ENCODE measurements around the gene CLIC5.

CLIC5 gene

GRCh38 chr6:45991189-45991588 lies 24.5 kb downstream of the CLIC5 start:
- ATAC-seq, result no peak
- Mint-ChIP-seq H3K27ac (no peak overlapping the region), H3K4me1 (peaks cover 8% of the 10 kb centered on the region), H3K9me3 (no peaks in the 10 kb centered on the region), H3K36me3 (ENCODE audit: low read depth) (peaks cover 2% of the 10 kb centered on the region), H3K4me3 (no peak overlapping the region), H3K27me3 (peaks cover 2% of the 10 kb centered on the region)
- DNase-seq, result no peak

GRCh38 chr6:45990162-45990561 lies 25.5 kb downstream of the CLIC5 start:
- peak overlapping the region; percentile 15 for H3K27ac Mint-ChIP-seq
- H3K36me3 Mint-ChIP-seq (ENCODE audit: low read depth), result peaks cover 2% of the 10 kb centered on the region
- DNase-seq (no peak), ATAC-seq (peak; percentile 76)
- H3K9me3 Mint-ChIP-seq, result no peaks in the 10 kb centered on the region
- peaks cover 8% of the 10 kb centered on the region for H3K4me1 Mint-ChIP-seq
- no peak overlapping the region for H3K4me3 Mint-ChIP-seq
- H3K27me3 Mint-ChIP-seq, result no peaks in the 10 kb centered on the region

- Mint-ChIP-seq H3K36me3 (ENCODE audit: low read depth) (peaks cover 2% of the 10 kb centered on the region), H3K27me3 (no peaks in the 10 kb centered on the region), H3K4me1 (peaks cover 8% of the 10 kb centered on the region), H3K4me3 (no peak overlapping the region), H3K9me3 (no peaks in the 10 kb centered on the region), H3K27ac (no peak overlapping the region)
- no peak for DNase-seq
- no peak for ATAC-seq
Measured at GRCh38 chr6:45988635-45989034, 27.0 kb downstream of the CLIC5 start.

GRCh38 chr6:45987856-45988255 lies 27.8 kb downstream of the CLIC5 start:
- Mint-ChIP-seq H3K4me3 (no peak overlapping the region), H3K36me3 (ENCODE audit: low read depth) (peaks cover 2% of the 10 kb centered on the region), H3K27ac (no peak overlapping the region), H3K27me3 (no peaks in the 10 kb centered on the region), H3K4me1 (peaks cover 8% of the 10 kb centered on the region), H3K9me3 (no peaks in the 10 kb centered on the region)
- ATAC-seq (no peak), DNase-seq (no peak)

- H3K27me3 Mint-ChIP-seq, result no peaks in the 10 kb centered on the region
- H3K36me3 Mint-ChIP-seq (ENCODE audit: low read depth), result peaks cover 2% of the 10 kb centered on the region
- DNase-seq, result no peak
- no peaks in the 10 kb centered on the region for H3K9me3 Mint-ChIP-seq
- no peak overlapping the region for H3K27ac Mint-ChIP-seq
- ATAC-seq, result no peak
- peaks cover 8% of the 10 kb centered on the region for H3K4me1 Mint-ChIP-seq
- H3K4me3 Mint-ChIP-seq, result no peak overlapping the region
Measured at GRCh38 chr6:45986746-45987274, 28.9 kb downstream of the CLIC5 start.

GRCh38 chr6:45984788-45985425 lies 30.8 kb downstream of the CLIC5 start:
- H3K4me1 Mint-ChIP-seq, result peaks cover 2% of the 10 kb centered on the region
- no peak overlapping the region for H3K27ac Mint-ChIP-seq
- no peaks in the 10 kb centered on the region for H3K36me3 Mint-ChIP-seq (ENCODE audit: low read depth)
- DNase-seq (no peak), ATAC-seq (no peak)
- no peaks in the 10 kb centered on the region for H3K9me3 Mint-ChIP-seq
- no peak overlapping the region for H3K4me3 Mint-ChIP-seq
- peaks cover 3% of the 10 kb centered on the region for H3K27me3 Mint-ChIP-seq

- Mint-ChIP-seq H3K9me3 (no peaks in the 10 kb centered on the region), H3K36me3 (ENCODE audit: low read depth) (no peaks in the 10 kb centered on the region), H3K27ac (no peak overlapping the region), H3K27me3 (peaks cover 3% of the 10 kb centered on the region), H3K4me1 (no peaks in the 10 kb centered on the region), H3K4me3 (no peak overlapping the region)
- ATAC-seq (no peak), DNase-seq (no peak)
Measured at GRCh38 chr6:45984347-45984746, 31.3 kb downstream of the CLIC5 start.

GRCh38 chr6:45983062-45983461 lies 32.6 kb downstream of the CLIC5 start:
- Mint-ChIP-seq H3K4me3 (no peak overlapping the region), H3K36me3 (ENCODE audit: low read depth) (no peaks in the 10 kb centered on the region), H3K27ac (no peak overlapping the region), H3K27me3 (peaks cover 3% of the 10 kb centered on the region), H3K4me1 (no peaks in the 10 kb centered on the region), H3K9me3 (no peaks in the 10 kb centered on the region)
- DNase-seq (no peak), ATAC-seq (no peak)

GRCh38 chr6:45982280-45983036 lies 33.2 kb downstream of the CLIC5 start:
- Mint-ChIP-seq H3K4me3 (no peak overlapping the region), H3K27me3 (peaks cover 6% of the 10 kb centered on the region), H3K9me3 (no peaks in the 10 kb centered on the region), H3K27ac (no peak overlapping the region), H3K4me1 (no peaks in the 10 kb centered on the region), H3K36me3 (ENCODE audit: low read depth) (no peaks in the 10 kb centered on the region)
- ATAC-seq, result no peak
- no peak for DNase-seq

- no peak for ATAC-seq
- H3K27me3 Mint-ChIP-seq, result peaks cover 6% of the 10 kb centered on the region
- no peak overlapping the region for H3K4me3 Mint-ChIP-seq
- no peak overlapping the region for H3K27ac Mint-ChIP-seq
- H3K9me3 Mint-ChIP-seq, result no peaks in the 10 kb centered on the region
- no peaks in the 10 kb centered on the region for H3K36me3 Mint-ChIP-seq (ENCODE audit: low read depth)
- no peak for DNase-seq
- H3K4me1 Mint-ChIP-seq, result no peaks in the 10 kb centered on the region
Measured at GRCh38 chr6:45981046-45981445, 34.6 kb downstream of the CLIC5 start.

- no peak overlapping the region for H3K4me3 Mint-ChIP-seq
- no peak overlapping the region for H3K27ac Mint-ChIP-seq
- no peaks in the 10 kb centered on the region for H3K4me1 Mint-ChIP-seq
- H3K9me3 Mint-ChIP-seq, result no peaks in the 10 kb centered on the region
- no peak for ATAC-seq
- H3K27me3 Mint-ChIP-seq, result peaks cover 6% of the 10 kb centered on the region
- no peaks in the 10 kb centered on the region for H3K36me3 Mint-ChIP-seq (ENCODE audit: low read depth)
- no peak for DNase-seq
Measured at GRCh38 chr6:45979311-45979710, 36.3 kb downstream of the CLIC5 start.

GRCh38 chr6:45974596-45974995 lies 41.1 kb downstream of the CLIC5 start:
- Mint-ChIP-seq H3K27me3 (peaks cover 3% of the 10 kb centered on the region), H3K36me3 (ENCODE audit: low read depth) (no peaks in the 10 kb centered on the region), H3K9me3 (no peaks in the 10 kb centered on the region), H3K4me3 (no peak overlapping the region), H3K27ac (no peak overlapping the region), H3K4me1 (peaks cover 12% of the 10 kb centered on the region)
- ATAC-seq, result no peak
- DNase-seq, result no peak

GRCh38 chr6:45972795-45973503 lies 42.7 kb downstream of the CLIC5 start:
- no peak for DNase-seq
- H3K27me3 Mint-ChIP-seq, result peaks cover 3% of the 10 kb centered on the region
- ATAC-seq, result no peak
- H3K27ac Mint-ChIP-seq, result no peak overlapping the region
- no peak overlapping the region for H3K4me3 Mint-ChIP-seq
- H3K4me1 Mint-ChIP-seq, result peaks cover 12% of the 10 kb centered on the region
- H3K9me3 Mint-ChIP-seq, result no peaks in the 10 kb centered on the region
- H3K36me3 Mint-ChIP-seq (ENCODE audit: low read depth), result no peaks in the 10 kb centered on the region

- Mint-ChIP-seq H3K36me3 (ENCODE audit: low read depth) (peaks cover 1% of the 10 kb centered on the region), H3K4me3 (no peak overlapping the region), H3K27ac (no peak overlapping the region), H3K4me1 (peaks cover 15% of the 10 kb centered on the region), H3K27me3 (no peaks in the 10 kb centered on the region), H3K9me3 (no peaks in the 10 kb centered on the region)
- ATAC-seq, result no peak
- no peak for DNase-seq
Measured at GRCh38 chr6:45971287-45971686, 44.4 kb downstream of the CLIC5 start.

- no peak overlapping the region for H3K4me3 Mint-ChIP-seq
- peaks cover 1% of the 10 kb centered on the region for H3K36me3 Mint-ChIP-seq (ENCODE audit: low read depth)
- H3K4me1 Mint-ChIP-seq, result peaks cover 15% of the 10 kb centered on the region
- no peak overlapping the region for H3K27ac Mint-ChIP-seq
- H3K9me3 Mint-ChIP-seq, result no peaks in the 10 kb centered on the region
- no peak for DNase-seq
- no peaks in the 10 kb centered on the region for H3K27me3 Mint-ChIP-seq
- no peak for ATAC-seq
Measured at GRCh38 chr6:45970326-45970725, 45.3 kb downstream of the CLIC5 start.
